Prostate gland (tissue), 2 donors: ENCODE data around the gene SSB.

ENCODE experiments used
- CTCF ChIP-seq, 4 experiments: fragments of 200-600 bp in 2 of 4; fragments of 450-650 bp in 2 of 4; sonication (generic) in 2 of 4; IDR thresholded peaks; 1 replicate in 3 of 4; 2 replicates in 1 of 4; pipeline ENCODE4 v1.5.1; 2016 to 2019; ENCODE audit warnings: antibody characterized with exemption in 4 of 4, mild to moderate bottlenecking in 2 of 4, moderate library complexity in 2 of 4
- POLR2A ChIP-seq: fragments of 450-650 bp; IDR thresholded peaks from one replicate; pipeline ENCODE4 v1.6.1; 2016; ENCODE audit warnings: antibody characterized with exemption, mild to moderate bottlenecking
- POLR2AphosphoS5 ChIP-seq: sonication (generic); formaldehyde crosslinking; IDR thresholded peaks from one replicate; pipeline ENCODE4 v1.6.1; 2017; ENCODE audit warnings: antibody characterized with exemption

GRCh38 chr2:169839954-169840746 is 41.5 kb downstream of the SSB start:
- TF ChIP-seq CTCF (IDR thresholded peaks at IDR 0.05), result no peak
- TF ChIP-seq POLR2A, result no peak
- no peak for TF ChIP-seq POLR2AphosphoS5
